Gastroesophageal sphincter (tissue), 4 donors: Measurements from ENCODE around the gene SUPV3L1. TPM values are rescaled to one million over a fixed set of nuclear protein-coding genes. Genes with fewer than 3 reads are reported as not detected.

Source experiments
- ATAC-seq: fragments of 150-250 bp; one replicate; pipeline ENCODE4 v1.9.1; 2016; ENCODE audit warnings: mild to moderate bottlenecking, moderate library complexity
- H3K27ac ChIP-seq, 4 donors: fragments of 200-600 bp; sonication (generic) in 3 of 4; 1 replicate in 3 of 4; 2 replicates in 1 of 4; pipeline ENCODE4 v1.5.1; 2016 to 2019
- H3K27me3 ChIP-seq: fragments of 200-600 bp; sonication (generic); one replicate; pipeline ENCODE4 v1.5.1; 2019
- H3K36me3 ChIP-seq, 2 donors: fragments of 200-600 bp; sonication (generic); one replicate each; pipeline ENCODE4 v1.5.1; 2019; ENCODE audit warnings: control low read depth in 1 of 2
- H3K4me1 ChIP-seq, 3 donors: fragments of 200-600 bp; sonication (generic); 1 replicate in 2 of 3; 2 replicates in 1 of 3; pipeline ENCODE4 v1.5.1; 2016 to 2019; ENCODE audit warnings: control low read depth in 2 of 3
- H3K4me3 ChIP-seq, 2 donors: fragments of 200-600 bp; sonication (generic); one replicate each; pipeline ENCODE4 v1.5.1; 2019; ENCODE audit warnings: mild to moderate bottlenecking in 1 of 2, moderate library complexity in 1 of 2
- H3K9me3 ChIP-seq, 3 donors: fragments of 200-600 bp; sonication (generic); one replicate each; pipeline ENCODE4 v1.5.1; 2017 to 2019; ENCODE audit warnings: control low read depth in 2 of 3
- CTCF ChIP-seq, 4 experiments: fragments of 200-600 bp in 2 of 4; fragments of 450-650 bp in 2 of 4; sonication (generic) in 1 of 4; IDR thresholded peaks; one replicate each; pipeline ENCODE4 v1.5.1; 2017 to 2019; ENCODE audit warnings: antibody characterized with exemption in 4 of 4, mild to moderate bottlenecking in 2 of 4, moderate library complexity in 2 of 4
- EP300 ChIP-seq: sonication (generic); formaldehyde crosslinking; IDR thresholded peaks from one replicate; pipeline ENCODE4 v1.6.1; 2017; ENCODE audit warnings: antibody characterized with exemption, mild to moderate bottlenecking
- POLR2A ChIP-seq, 2 donors: fragments of 450-650 bp; IDR thresholded peaks; one replicate each; pipeline ENCODE4 v1.6.1; 2017; ENCODE audit warnings: antibody characterized with exemption in 2 of 2, mild to moderate bottlenecking in 2 of 2, moderate library complexity in 1 of 2
- POLR2AphosphoS5 ChIP-seq: sonication (generic); formaldehyde crosslinking; IDR thresholded peaks from one replicate; pipeline ENCODE4 v1.6.1; 2017; ENCODE audit warnings: antibody characterized with exemption
- WGBS, 2 donors: methylation state at CpG; one replicate each; pipeline ENCODE4 v1.1.5; 2018; ENCODE audit warnings: low coverage in 1 of 2; 5-methylcytosine and 5-hydroxymethylcytosine counted together
- total RNA-seq, 4 donors: library from RNA; depleted of rRNA; stranded (reverse); fragments of >200 nt; gene quantifications; one replicate each; pipeline ENCODE4 v1.1.0, GENCODE V29; 2016

The SUPV3L1 gene
- total RNA-seq, 4 donors from 2014 or later, result 18.2 to 20.9 (median 19.8) TPM

- peaks cover 7 to 40% (median 13%) of the 10 kb centered on the region in 3 donors for H3K4me1 ChIP-seq
- no peaks in the 10 kb centered on the region for H3K27me3 ChIP-seq
- TF ChIP-seq CTCF (IDR thresholded peaks at IDR 0.05) (no peak), EP300 (no peak), POLR2AphosphoS5 (no peak), POLR2A (IDR thresholded peaks at IDR 0.05) (no peak)
- H3K36me3 ChIP-seq, result peaks cover 0 to 13% of the 10 kb centered on the region in 2 donors
- no peaks in the 10 kb centered on the region for H3K9me3 ChIP-seq
- peak; percentile 38 for ATAC-seq
- 30 to 68% methylated on average over 8 to 17 of the region's 21 CpGs for WGBS, 2 donors
- peak overlapping the region; percentile 65 to 98 for H3K4me3 ChIP-seq
- peak overlapping the region; percentile 78 to 93 (median 86) for H3K27ac ChIP-seq
These were observed 818 bp upstream of the SUPV3L1 start for GRCh38 chr10:69179089-69179742.

DNA sequence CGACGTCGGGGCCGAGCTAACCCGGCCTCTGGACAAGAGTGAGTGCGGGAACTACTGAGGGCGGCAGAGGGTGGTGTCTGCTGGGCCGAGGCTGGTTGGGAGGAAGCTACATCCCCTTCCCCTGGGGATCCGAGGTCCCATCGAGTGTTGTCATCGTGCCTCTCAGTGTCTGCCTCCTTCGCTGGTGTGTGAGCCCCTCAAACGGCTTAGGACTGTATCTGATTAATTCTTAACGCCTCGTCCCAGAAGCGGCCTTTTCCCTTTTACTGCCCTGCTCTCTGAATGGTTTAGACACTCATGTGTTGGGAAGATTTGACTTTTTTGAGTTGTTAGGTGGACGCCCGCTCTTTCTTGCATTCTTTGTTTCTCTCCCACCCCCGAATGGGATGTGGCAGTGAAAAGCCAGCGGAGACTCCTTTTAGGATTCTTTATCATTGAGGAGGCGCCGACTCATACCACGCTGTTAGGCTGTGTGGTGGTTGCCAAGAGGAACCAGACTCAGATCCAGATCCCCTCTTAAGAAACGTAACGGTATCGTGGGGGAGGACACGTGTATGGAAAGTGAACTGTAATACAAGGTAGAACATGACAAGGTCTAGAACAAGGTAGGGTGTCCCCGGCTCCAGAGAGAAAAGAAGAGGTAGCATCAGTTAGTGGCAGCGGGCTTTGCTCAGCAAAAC, 631 bp downstream of the SUPV3L1 start:
- no peak for TF ChIP-seq POLR2A (IDR thresholded peaks at IDR 0.05)
- no peak for TF ChIP-seq EP300
- TF ChIP-seq POLR2AphosphoS5, result no peak
- no peak for TF ChIP-seq CTCF (IDR thresholded peaks at IDR 0.05)
- peak overlapping the region; percentile 78 to 93 (median 86) for H3K27ac ChIP-seq
- H3K9me3 ChIP-seq, result no peaks in the 10 kb centered on the region
- peak overlapping the region; percentile 65 to 98 for H3K4me3 ChIP-seq
- H3K36me3 ChIP-seq, result peaks cover 0 to 19% of the 10 kb centered on the region in 2 donors
- H3K4me1 ChIP-seq, result peaks cover 7 to 40% (median 13%) of the 10 kb centered on the region in 3 donors
- no peaks in the 10 kb centered on the region for H3K27me3 ChIP-seq
- ATAC-seq, result no peak
- WGBS, 2 donors, result 4 to 6% methylated on average over 9 to 10 of the region's 29 CpGs

DNA sequence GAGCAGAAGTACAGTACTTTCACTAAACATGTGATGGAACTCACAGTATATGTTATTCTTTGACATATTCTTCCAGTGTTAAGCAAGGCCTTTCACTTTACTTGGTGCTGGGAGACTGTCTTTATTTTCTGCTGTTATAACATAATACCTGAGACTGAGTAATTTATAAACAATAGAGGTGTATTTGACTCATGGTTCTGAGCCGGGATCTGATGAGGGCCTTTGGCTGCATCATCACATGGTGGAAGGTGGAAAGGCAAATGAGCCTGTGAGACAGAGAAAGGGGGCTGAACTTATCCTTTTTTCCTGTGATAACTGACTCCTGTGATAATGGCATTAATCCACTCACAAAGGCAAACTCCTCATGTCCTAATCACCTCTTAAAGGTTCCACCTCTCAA, 1.4 kb downstream of the SUPV3L1 start:
- ATAC-seq, result no peak
- no peaks in the 10 kb centered on the region for H3K9me3 ChIP-seq
- H3K27ac ChIP-seq, result peak overlapping the region in 1 of 4 donors; percentile 93
- TF ChIP-seq CTCF (IDR thresholded peaks at IDR 0.05) (no peak), EP300 (no peak), POLR2AphosphoS5 (no peak), POLR2A (IDR thresholded peaks at IDR 0.05) (no peak)
- H3K4me1 ChIP-seq, result peaks cover 7 to 40% (median 13%) of the 10 kb centered on the region in 3 donors
- H3K27me3 ChIP-seq, result no peaks in the 10 kb centered on the region
- 14 to 73% methylated on average over 1 of the region's 1 CpG for WGBS, 2 donors
- H3K36me3 ChIP-seq, result peaks cover 0 to 27% of the 10 kb centered on the region in 2 donors
- H3K4me3 ChIP-seq, result peak overlapping the region in 1 of 2 donors; percentile 98

DNA sequence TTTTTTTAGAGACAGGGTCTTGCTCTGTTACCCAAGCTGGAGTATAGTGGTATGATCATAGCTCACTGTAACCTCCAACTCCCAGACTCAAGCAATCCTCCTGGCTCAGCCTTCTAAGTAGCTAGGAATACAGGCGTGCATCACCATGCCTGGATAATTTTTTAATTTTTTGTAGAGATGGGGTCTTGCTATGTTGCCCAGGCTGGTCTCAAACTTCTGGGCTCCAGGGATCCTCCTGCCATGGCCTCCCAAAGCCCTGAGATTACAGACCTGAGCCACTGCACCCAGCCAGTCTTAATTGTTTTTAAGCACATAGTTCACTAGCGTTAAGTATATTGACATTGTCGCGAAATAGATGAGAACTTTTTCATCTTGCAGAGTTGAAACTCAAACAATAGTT, 2.0 kb downstream of the SUPV3L1 start:
- TF ChIP-seq POLR2AphosphoS5, result no peak
- TF ChIP-seq EP300, result no peak
- ATAC-seq, result no peak
- Histone ChIP-seq H3K4me1 (peaks cover 7 to 40% (median 13%) of the 10 kb centered on the region in 3 donors), H3K36me3 (peaks cover 0 to 32% of the 10 kb centered on the region in 2 donors), H3K27ac (no peak overlapping the region), H3K27me3 (no peaks in the 10 kb centered on the region), H3K9me3 (no peaks in the 10 kb centered on the region), H3K4me3 (no peak overlapping the region)
- 84 to 85% methylated on average over 4 of the region's 4 CpGs for WGBS, 2 donors

DNA sequence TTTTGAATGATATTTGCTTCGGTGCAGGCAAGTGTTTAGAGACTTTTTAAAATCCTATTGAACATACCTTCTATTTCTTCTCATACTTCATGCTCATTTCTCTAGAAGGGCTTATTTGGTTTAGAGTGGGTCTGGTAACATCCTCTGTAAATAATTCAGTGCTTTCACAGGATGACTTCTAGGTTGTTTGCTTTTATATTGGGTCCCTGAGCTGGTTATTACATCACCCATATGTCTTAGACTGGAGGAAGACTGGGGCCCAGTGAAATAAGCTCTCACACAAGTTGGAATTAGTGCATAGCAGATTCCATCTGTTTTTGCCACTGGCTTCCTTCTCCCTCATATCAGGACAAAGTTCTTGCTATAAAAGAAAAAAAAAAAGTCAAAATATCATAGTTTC, 6.5 kb downstream of the SUPV3L1 start:
- TF ChIP-seq EP300, result no peak
- TF ChIP-seq POLR2A (IDR thresholded peaks at IDR 0.05), result no peak
- no peak for TF ChIP-seq CTCF (IDR thresholded peaks at IDR 0.05)
- no peak for TF ChIP-seq POLR2AphosphoS5
- peaks cover under 1 to 22% (median 4%) of the 10 kb centered on the region in 3 donors for H3K4me1 ChIP-seq
- H3K9me3 ChIP-seq, result no peaks in the 10 kb centered on the region
- H3K27ac ChIP-seq, result no peak overlapping the region
- WGBS, 2 donors, result 79 to 86% methylated on average over 1 of the region's 1 CpG
- no peak for ATAC-seq
- H3K27me3 ChIP-seq, result no peaks in the 10 kb centered on the region
- H3K36me3 ChIP-seq, result peaks cover 0 to 78% of the 10 kb centered on the region in 2 donors
- no peak overlapping the region for H3K4me3 ChIP-seq
